K562 (cell line): Measurements from ENCODE around the gene LMF2. TPM values are rescaled to one million over a fixed set of nuclear protein-coding genes. Genes with fewer than 3 reads are reported as not detected.

Experiments
- BRCA1 ChIP-seq, 2 experiments: fragments of 450-650 bp in 1 of 2; sonication (generic) in 1 of 2; formaldehyde crosslinking in 1 of 2; IDR thresholded peaks; 2 replicates each; pipeline versions ENCODE4 v1.5.0 to v1.6.1; 2017 to 2020; ENCODE audit warnings: mild to moderate bottlenecking in 1 of 2, missing genetic modification reagents in 1 of 2
- CBFA2T2 ChIP-seq: fragments of 450-650 bp; conservative IDR thresholded peaks from 2 replicates; pipeline ENCODE4 v1.6.1; 2017; ENCODE audit warnings: mild to moderate bottlenecking
- CBX3 ChIP-seq, 2 experiments: IDR thresholded peaks; 1 replicate in 1 of 2; 2 replicates in 1 of 2; pipeline ENCODE4 v1.6.1; 2012; ENCODE audit warnings: inconsistent platforms in 2 of 2, low read length in 2 of 2, borderline replicate concordance in 1 of 2, control low read depth in 1 of 2
- CREB5 ChIP-seq: fragments of 250-450 bp; sonication (Bioruptor Pico); IDR thresholded peaks from 2 replicates; pipeline ENCODE4 v1.5.0; 2020; ENCODE audit warnings: mild to moderate bottlenecking
- MEIS2 ChIP-seq: fragments of 450-650 bp; IDR thresholded peaks from 2 replicates; pipeline ENCODE4 v1.6.1; 2014; ENCODE audit warnings: mild to moderate bottlenecking; ENCODE audit not compliant: partially characterized antibody
- MITF ChIP-seq: IDR thresholded peaks from 2 replicates; pipeline ENCODE4 v1.6.1; 2014; ENCODE audit warnings: antibody characterized with exemption
- NR0B1 ChIP-seq: fragments of 450-650 bp; IDR thresholded peaks from one replicate; pipeline ENCODE4 v1.6.1; 2018; ENCODE audit warnings: mild to moderate bottlenecking, moderate library complexity; ENCODE audit not compliant: partially characterized antibody
- POLR2G ChIP-seq: fragments of 200-400 bp; formaldehyde crosslinking; IDR thresholded peaks from 2 replicates; pipeline ENCODE4 v1.6.1; 2017; ENCODE audit warnings: low read depth, mild to moderate bottlenecking, antibody characterized with exemption, low read length, moderate library complexity
- REST ChIP-seq, 2 experiments: fragments of 450-650 bp; formaldehyde crosslinking in 1 of 2; IDR thresholded peaks; 2 replicates each; pipeline versions ENCODE4 v1.4.0 to v1.6.1; 2014 to 2020; ENCODE audit warnings: mild to moderate bottlenecking in 2 of 2, borderline replicate concordance in 1 of 2, low read depth in 1 of 2
- RUNX1 ChIP-seq: sonication (generic); IDR thresholded peaks from 2 replicates; pipeline ENCODE4 v1.6.1; 2016; ENCODE audit warnings: antibody characterized with exemption, low read depth
- ZBTB26 ChIP-seq: fragments of 450-650 bp; formaldehyde crosslinking; IDR thresholded peaks from 2 replicates; pipeline ENCODE4 v1.4.0; 2022; ENCODE audit warnings: missing genetic modification characterization
- ZNF197 ChIP-seq: fragments of 200-800 bp; sonication (Bioruptor generic); IDR thresholded peaks from 2 replicates; pipeline ENCODE4 v1.6.1; 2016; ENCODE audit warnings: low read depth, missing genetic modification characterization, missing compliant biosample characterization
- ZSCAN29 ChIP-seq: fragments of 450-650 bp; IDR thresholded peaks from 2 replicates; pipeline ENCODE4 v1.6.1; 2017
- polyA plus RNA-seq, 8 experiments: library from polyadenylated mRNA; depleted of rRNA in 4 of 8; stranded (reverse) in 5 of 8; unstranded in 3 of 8; fragments of >200 nt; fragmentation: Nextera tagmentation in 2 of 8; fragmentation: Illumina TruSeq in 1 of 8; extraction: Ambion mirVana in 2 of 8; extraction: Trizol in 1 of 8; gene quantifications; 2 replicates each; pipeline versions ENCODE4 v1.2.1 to v1.2.3, GENCODE V29; 2011 to 2014; ENCODE audit warnings: inconsistent platforms in 1 of 8, missing spikeins in 1 of 8
- total RNA-seq, 7 experiments: library from RNA; depleted of rRNA in 6 of 7; stranded (reverse); fragments of >200 nt in 6 of 7; fragmentation: Illumina TruSeq in 2 of 7; extraction: Trizol in 2 of 7; gene quantifications; 2 replicates each; pipeline versions ENCODE4 v1.2.1 to v1.2.3, GENCODE V29; 2011 to 2021; ENCODE audit warnings: low replicate concordance in 1 of 7

The LMF2 gene
- total and polyA plus RNA-seq, 9 of the 15 experiments (the other 6 are each of a cell fraction or from before 2014, with no cell fraction given) = 0.08 to 37.1 (median 7.6) TPM

GRCh38 chr22:50526108-50526833 lies 18.8 kb upstream of the LMF2 start (continued):
- TF ChIP-seq CBX3 (IDR thresholded peaks at IDR 0.05; ENCODE audit: borderline replicate concordance in 1 of 2, low read length in 2 of 2) (no peak), POLR2G (peak; percentile 71), BRCA1 (IDR thresholded peaks at IDR 0.05) (no peak), BRCA1 (CRISPR knock-in tag; IDR thresholded peaks at IDR 0.05) (no peak), NR0B1 (no peak), CREB5 (no peak), CBFA2T2 (no peak), ZBTB26 (CRISPR knock-in tag) (no peak), MEIS2 (no peak), MITF (no peak), ZNF197 (no peak), REST (IDR thresholded peaks at IDR 0.05; ENCODE audit: borderline replicate concordance) (peak; percentile 41; the same call in 1 of the 2 replicates), REST (CRISPR knock-in tag; IDR thresholded peaks at IDR 0.05; ENCODE audit: low read depth) (no peak), RUNX1 (no peak), ZSCAN29 (no peak)
